HepG2 (cell line): ENCODE data around the gene HPCAL4. TPM values are rescaled to one million over a fixed set of nuclear protein-coding genes. Genes with fewer than 3 reads are reported as not detected.

Experiments used
- DMAP1 ChIP-seq: IDR thresholded peaks from 2 replicates; pipeline ENCODE4 v1.6.1; 2016
- GLI4 ChIP-seq: sonication (generic); formaldehyde crosslinking; IDR thresholded peaks from 2 replicates; pipeline ENCODE4 v1.5.1; 2020; ENCODE audit warnings: missing genetic modification reagents, mild to moderate bottlenecking, moderate library complexity, borderline replicate concordance
- GTF2F1 ChIP-seq: fragments of 150-350 bp; IDR thresholded peaks from 2 replicates; pipeline ENCODE4 v1.6.1; 2014; ENCODE audit warnings: low read length
- HMGXB3 ChIP-seq: sonication (generic); formaldehyde crosslinking; IDR thresholded peaks from 2 replicates; pipeline ENCODE4 v1.4.0; 2020; ENCODE audit warnings: missing genetic modification reagents, borderline replicate concordance
- HMGXB4 ChIP-seq, 2 experiments: sonication (generic) in 1 of 2; formaldehyde crosslinking in 1 of 2; IDR thresholded peaks; 2 replicates each; pipeline versions ENCODE4 v1.4.0 to v1.6.1; 2018 to 2020; ENCODE audit warnings: missing genetic modification reagents in 2 of 2, borderline replicate concordance in 1 of 2, low read depth in 1 of 2, mild to moderate bottlenecking in 1 of 2, missing biosample characterization in 1 of 2
- HNRNPL ChIP-seq: fragments of 200-400 bp; formaldehyde crosslinking; IDR thresholded peaks from 2 replicates; pipeline ENCODE4 v1.6.1; 2017; ENCODE audit warnings: mild to moderate bottlenecking, low read depth, low read length
- HNRNPLL ChIP-seq: fragments of 200-400 bp; formaldehyde crosslinking; IDR thresholded peaks from 2 replicates; pipeline ENCODE4 v1.6.1; 2017; ENCODE audit warnings: mild to moderate bottlenecking, low read depth, low read length; ENCODE audit not compliant: poor library complexity, severe bottlenecking
- LRRFIP1 ChIP-seq: sonication (generic); formaldehyde crosslinking; conservative IDR thresholded peaks from 2 replicates; pipeline ENCODE4 v1.4.0; 2020; ENCODE audit warnings: missing genetic modification reagents
- MAFK ChIP-seq, 2 experiments: IDR thresholded peaks in 1 of 2; conservative IDR thresholded peaks in 1 of 2; 2 replicates each; pipeline ENCODE4 v1.6.1; 2011; ENCODE audit warnings: improper control_type of control experiment in 2 of 2, low read length in 2 of 2
- NCOR1 ChIP-seq: fragments of 200-600 bp; sonication (generic); IDR thresholded peaks from 2 replicates; pipeline ENCODE4 v1.7.0; 2017; ENCODE audit warnings: antibody characterized with exemption, low read length, borderline replicate concordance
- NFE2L1 ChIP-seq: sonication (generic); formaldehyde crosslinking; IDR thresholded peaks from 2 replicates; pipeline ENCODE4 v1.4.0; 2020; ENCODE audit warnings: missing genetic modification reagents, mild to moderate bottlenecking, borderline replicate concordance
- PHF21A ChIP-seq: sonication (generic); formaldehyde crosslinking; IDR thresholded peaks from 2 replicates; pipeline ENCODE4 v1.5.0; 2020; ENCODE audit warnings: mild to moderate bottlenecking, missing genetic modification reagents
- SIX1 ChIP-seq: sonication (generic); formaldehyde crosslinking; IDR thresholded peaks from 2 replicates; pipeline ENCODE4 v1.4.0; 2020; ENCODE audit warnings: missing genetic modification reagents, borderline replicate concordance
- ZBTB7A ChIP-seq: sonication (generic); formaldehyde crosslinking; IDR thresholded peaks from 2 replicates; pipeline ENCODE4 v1.8.0; 2022; ENCODE audit warnings: mild to moderate bottlenecking, missing genetic modification reagents
- ZNF280D ChIP-seq: sonication (generic); formaldehyde crosslinking; IDR thresholded peaks from 2 replicates; pipeline ENCODE4 v1.5.1; 2020; ENCODE audit warnings: mild to moderate bottlenecking, missing genetic modification reagents
- ZNF501 ChIP-seq: sonication (generic); formaldehyde crosslinking; IDR thresholded peaks from 2 replicates; pipeline ENCODE4 v1.5.1; 2020; ENCODE audit warnings: mild to moderate bottlenecking, moderate library complexity, missing genetic modification reagents
- polyA plus RNA-seq, 8 experiments: library from polyadenylated mRNA; depleted of rRNA in 3 of 8; stranded (reverse) in 7 of 8; unstranded in 1 of 8; fragments of >200 nt; fragmentation: Illumina TruSeq in 4 of 8; extraction: Trizol in 4 of 8; gene quantifications; 2 replicates each; pipeline versions ENCODE4 v1.2.1 to v1.2.3, GENCODE V29; 2011 to 2016; ENCODE audit warnings: low read depth in 4 of 8, missing spikeins in 1 of 8, mixed read lengths in 1 of 8; ENCODE audit not compliant: insufficient read depth in 1 of 8
- total RNA-seq, 5 experiments: library from RNA; depleted of rRNA; stranded (reverse); fragments of >200 nt; fragmentation: Illumina TruSeq; extraction: Trizol; gene quantifications; 2 replicates each; pipeline ENCODE4 v1.2.3, GENCODE V29; 2016; ENCODE audit warnings: low read depth in 1 of 5

The HPCAL4 gene
- total and polyA plus RNA-seq, 2 of the 13 experiments (the other 11 are each of a cell fraction or from before 2014, with no cell fraction given) = not detected

- TF ChIP-seq LRRFIP1 (CRISPR knock-in tag) = no peak
- no peak for TF ChIP-seq DMAP1 (CRISPR knock-in tag)
- 0 out of 2 replicates have a peak, but pooled peaks have one; percentile 28 for TF ChIP-seq HNRNPL
- TF ChIP-seq ZNF501 (CRISPR knock-in tag) = no peak
- no peak for TF ChIP-seq MAFK (conservative IDR thresholded peaks at IDR 0.05 in 1 of 2, IDR thresholded peaks at IDR 0.05 in 1 of 2; ENCODE audit: low read length in 2 of 2)
- TF ChIP-seq GTF2F1 = no peak
- TF ChIP-seq ZBTB7A (CRISPR knock-in tag) = no peak
- no peak for TF ChIP-seq NCOR1
- no peak for TF ChIP-seq HNRNPLL
- TF ChIP-seq ZNF280D = no peak
- no peak for TF ChIP-seq GLI4
- TF ChIP-seq SIX1 (CRISPR knock-in tag) = no peak
- peak; percentile 44 to 60; a peak in 1 of 4 replicates for TF ChIP-seq HMGXB4 (CRISPR knock-in tag; IDR thresholded peaks at IDR 0.05; ENCODE audit: borderline replicate concordance in 1 of 2, low read depth in 1 of 2)
- TF ChIP-seq HMGXB3 = no peak
- TF ChIP-seq NFE2L1 = no peak
- no peak for TF ChIP-seq PHF21A (CRISPR knock-in tag)
Measured at GRCh38 chr1:39639305-39640130, 51.7 kb downstream of the HPCAL4 start, which contains the start of gene HEYL (continued).
